Erythroblast (primary cell): Measurements from ENCODE around the gene PLA2G5.

Experiments
- GATA1 ChIP-seq: IDR thresholded peaks from 2 replicates; pipeline ENCODE4 v1.6.1; 2011; ENCODE audit warnings: low read depth, mild to moderate bottlenecking, control low read depth, low read length, moderate library complexity
- POLR2A ChIP-seq: IDR thresholded peaks from 2 replicates; pipeline ENCODE4 v1.6.1; 2011; ENCODE audit warnings: mild to moderate bottlenecking, low read length

DNA sequence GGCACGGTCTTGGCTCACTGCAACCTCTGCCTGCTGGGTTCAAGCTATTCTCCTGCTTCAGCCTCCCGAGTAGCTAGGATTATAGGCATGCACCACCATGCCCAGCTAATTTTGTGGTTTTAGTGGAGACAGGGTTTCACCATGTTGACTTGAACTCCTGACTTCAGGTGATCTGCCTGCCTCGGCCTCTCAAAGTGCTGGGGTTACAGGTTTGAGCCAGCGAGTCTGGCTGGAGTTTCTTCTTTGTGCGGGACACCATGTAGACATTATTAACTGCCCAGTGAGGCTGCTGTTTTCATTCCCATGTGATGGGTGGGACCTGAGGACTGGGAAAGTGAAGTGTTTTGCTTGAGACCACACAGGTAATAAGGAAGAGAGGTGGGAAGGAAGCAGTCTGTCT is 23.3 kb downstream of the PLA2G5 start:
- TF ChIP-seq POLR2A = no peak
- TF ChIP-seq GATA1 = no peak
